HUDEP-2 (cell line): ENCODE results near the gene C1orf159.
"Not testable (repeated sequence)": the region's sequence is repeated elsewhere in the genome, so short reads cannot be mapped to it uniquely, and the experiment has no call there.

Source experiments
- DNase-seq, 76 experiments: peaks; one replicate each; lab custom pipeline; 2025; ENCODE audit not compliant: unreplicated experiment in 76 of 76; lab: John Stamatoyannopoulos, UW

Gene C1orf159

DNA sequence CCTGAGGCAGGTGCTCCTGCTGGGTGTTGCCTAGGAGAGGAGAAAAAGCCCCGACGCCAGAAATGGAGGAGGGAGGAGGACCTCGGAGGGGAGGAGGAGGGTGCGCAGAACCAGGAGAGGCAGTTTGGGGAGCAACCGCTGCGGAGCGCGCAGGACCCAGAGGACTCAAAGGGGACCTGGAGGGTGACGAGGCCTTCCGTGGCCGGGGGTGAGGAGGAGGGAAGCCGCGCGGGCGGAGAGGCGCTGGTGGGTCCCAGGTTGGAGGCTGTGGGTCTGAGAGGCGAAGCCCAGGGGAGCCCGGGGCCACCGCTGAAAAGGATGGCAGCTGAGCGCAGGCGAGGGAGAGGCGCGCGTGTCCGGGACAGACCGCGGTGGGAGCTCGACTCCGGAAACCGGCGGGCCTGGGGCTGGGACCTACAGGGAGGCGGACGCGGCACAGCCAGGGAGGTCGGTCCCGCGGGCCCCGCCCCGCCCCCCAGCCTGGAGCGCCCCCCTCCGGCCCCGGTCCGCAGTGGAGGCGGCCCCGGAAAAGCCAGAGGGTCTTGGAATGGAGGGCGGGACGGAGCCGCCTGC, 56.9 kb downstream of the C1orf159 start:
- peak in 2 of 76 experiments; percentile 38 to 47 for DNase-seq

DNA sequence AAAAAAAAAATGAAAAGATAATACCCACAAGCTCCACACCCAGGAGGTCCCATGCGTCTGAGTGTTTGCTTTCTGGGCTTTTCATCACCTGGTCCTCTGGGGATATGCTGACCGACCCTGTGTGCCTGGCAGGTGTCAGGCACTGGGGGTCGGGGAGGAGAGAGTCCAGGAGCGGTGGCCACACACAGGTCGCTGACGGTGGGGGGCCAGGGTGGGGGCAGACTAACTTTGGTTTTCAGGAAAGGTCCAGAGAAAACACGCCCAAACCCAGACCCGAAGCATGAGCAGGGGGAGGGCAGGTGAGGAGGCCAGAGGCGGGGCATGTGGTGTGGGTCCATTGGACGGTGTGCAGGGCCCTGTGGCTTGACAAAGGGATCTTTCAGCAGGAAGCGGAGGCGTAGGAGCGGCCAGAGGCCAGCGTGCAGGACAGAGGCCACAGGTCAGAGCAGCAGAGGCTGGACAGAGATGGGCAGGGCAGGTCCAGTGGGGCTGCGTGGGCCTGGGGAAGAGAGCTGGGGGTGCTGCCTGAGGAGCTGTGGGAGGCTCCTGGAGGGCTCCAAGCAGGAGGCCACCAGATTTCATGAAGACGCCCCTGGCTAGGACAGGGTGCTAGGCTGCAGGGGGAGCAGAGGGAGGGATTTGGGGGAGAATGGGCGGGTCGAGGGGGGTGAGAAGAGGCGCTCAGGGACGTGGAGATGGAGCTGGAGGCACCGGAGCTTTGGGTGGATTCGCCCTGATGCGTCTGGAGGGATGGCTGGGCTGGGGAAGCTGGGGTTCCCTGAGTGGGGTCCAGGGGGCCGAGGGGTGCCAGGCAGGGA, 57.6 kb downstream of the C1orf159 start:
- DNase-seq = no peak

DNA sequence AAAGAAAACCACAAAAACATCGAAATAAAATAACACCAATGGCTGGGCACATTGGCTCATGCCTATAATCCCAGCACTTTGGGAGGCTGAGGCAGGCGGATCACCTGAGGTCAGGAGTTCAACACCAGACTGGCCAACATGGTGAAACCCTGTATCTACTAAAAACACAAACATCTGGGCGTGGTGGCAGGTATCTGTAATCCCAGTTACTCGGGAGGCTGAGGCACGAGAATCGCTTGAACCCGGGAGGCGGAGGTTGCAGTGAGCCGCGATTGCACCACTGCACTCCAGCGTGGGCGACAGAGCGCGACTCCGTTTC, 58.2 kb downstream of the C1orf159 start:
- not testable (repeated sequence) for DNase-seq

DNA sequence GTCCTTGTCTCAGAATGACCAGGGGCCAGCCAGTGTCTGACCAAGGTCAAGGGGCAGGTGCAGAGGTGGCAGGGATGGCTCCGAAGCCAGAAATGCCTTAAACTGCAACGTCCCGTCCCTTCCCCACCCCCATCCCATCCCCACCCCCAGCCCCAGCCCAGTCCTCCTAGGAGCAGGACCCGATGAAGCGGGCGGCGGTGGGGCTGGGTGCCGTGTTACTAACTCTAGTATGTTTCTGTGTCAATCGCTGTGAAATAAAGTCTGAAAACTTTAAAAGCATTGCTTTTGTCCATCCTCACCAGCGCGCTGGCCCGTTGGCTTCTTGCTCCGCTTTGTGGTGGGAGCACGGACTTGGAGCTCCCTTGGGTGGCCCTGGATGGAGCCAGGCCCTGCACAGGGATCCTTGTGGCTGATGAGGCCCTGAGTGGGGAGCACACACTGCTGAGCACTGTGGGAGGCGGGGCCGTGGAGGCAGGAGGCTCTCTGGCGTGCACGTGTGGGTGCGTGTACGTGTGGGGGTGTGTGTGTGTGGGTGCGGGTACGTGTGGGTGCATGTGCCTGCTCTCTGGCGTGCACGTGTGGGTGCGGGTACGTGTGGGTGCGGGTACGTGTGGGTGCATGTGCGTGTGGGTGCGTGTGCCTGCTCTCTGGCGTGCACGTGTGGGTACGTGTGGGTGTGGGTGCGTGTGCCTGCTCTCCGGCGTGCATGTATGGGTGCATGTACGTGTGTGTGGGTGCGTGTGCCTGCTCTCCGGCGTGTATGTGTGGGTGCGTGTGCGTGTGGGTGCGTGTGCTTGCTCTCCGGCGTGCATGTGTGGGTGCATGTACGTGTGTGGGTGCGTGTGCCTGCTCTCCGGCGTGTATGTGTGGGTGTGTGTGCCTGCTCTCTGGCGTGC, 59.8 kb downstream of the C1orf159 start:
- DNase-seq = no peak

DNA sequence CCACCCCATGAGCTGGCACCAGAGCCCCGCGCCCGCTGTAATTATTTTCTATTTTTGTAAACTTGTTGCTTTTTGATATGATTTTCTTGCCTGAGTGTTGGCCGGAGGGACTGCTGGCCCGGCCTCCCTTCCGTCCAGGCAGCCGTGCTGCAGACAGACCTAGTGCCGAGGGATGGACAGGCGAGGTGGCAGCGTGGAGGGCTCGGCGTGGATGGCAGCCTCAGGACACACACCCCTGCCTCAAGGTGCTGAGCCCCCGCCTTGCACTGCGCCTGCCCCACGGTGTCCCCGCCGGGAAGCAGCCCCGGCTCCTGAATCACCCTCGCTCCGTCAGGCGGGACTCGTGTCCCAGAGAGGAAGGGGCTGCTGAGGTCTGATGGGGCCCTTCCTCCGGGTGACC, 60.9 kb downstream of the C1orf159 start:
- DNase-seq = no peak

DNA sequence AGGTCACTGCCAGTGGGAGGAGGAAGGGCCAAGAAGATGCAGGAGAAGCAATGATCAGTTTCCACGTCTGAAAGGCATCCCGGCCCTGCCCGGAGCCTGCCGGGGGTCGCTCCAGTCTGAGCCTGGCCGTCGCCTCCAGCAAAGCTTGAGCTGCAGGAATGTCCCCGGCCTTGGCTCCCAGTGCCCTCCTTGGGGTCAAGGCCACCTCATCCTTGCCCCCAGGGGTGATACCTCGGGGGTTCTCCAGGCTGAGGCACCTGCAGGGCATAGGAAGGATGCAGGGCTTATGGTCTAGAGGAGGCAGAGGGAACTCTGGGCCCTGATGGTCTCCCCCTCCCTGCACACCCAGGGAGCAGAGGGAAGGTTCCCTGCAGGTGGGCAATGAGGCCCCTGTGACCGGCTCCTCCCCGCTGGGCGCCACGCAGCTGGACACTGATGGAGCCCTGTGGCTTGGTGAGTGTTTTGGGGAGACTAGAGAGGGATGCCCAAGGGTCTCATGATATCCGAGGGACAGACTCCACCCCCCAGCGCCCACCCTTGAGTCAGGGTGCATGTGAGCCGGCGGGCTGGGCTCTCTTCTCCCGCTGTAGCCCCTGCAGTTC, 61.7 kb downstream of the C1orf159 start:
- no peak for DNase-seq

DNA sequence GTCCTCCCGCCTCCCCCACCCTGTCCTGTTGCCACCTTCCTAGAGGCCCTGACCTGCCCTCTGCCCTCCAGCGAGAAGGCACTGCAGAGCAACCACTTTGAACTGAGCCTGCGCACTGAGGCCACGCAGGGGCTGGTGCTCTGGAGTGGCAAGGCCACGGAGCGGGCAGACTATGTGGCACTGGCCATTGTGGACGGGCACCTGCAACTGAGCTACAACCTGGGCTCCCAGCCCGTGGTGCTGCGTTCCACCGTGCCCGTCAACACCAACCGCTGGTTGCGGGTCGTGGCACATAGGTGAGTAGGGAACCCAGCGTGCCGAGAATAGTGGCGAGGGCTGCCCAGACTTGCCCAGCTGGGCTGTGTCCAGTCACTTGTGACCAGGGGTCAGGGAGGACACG, 62.2 kb downstream of the C1orf159 start:
- DNase-seq = no peak

DNA sequence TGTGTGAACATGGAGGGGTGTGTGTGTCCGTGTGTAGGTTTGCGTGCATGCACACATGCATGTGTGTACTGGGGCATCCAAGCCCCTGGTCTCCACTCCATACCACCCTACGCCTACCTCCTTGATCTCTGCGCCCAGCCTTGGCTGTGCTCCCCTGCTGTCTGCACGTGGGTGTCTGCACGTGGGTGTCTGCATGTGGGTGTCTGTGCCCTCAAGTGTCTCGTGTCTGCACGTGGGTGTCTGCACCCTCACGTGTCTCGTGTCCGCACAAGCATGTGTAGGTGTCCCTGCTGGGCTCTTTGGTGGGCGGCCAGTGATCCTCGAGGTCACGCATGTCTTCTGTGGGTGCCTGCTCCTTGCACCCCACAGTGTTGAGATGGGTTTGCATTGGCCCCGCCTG, 62.9 kb downstream of the C1orf159 start:
- no peak for DNase-seq

DNA sequence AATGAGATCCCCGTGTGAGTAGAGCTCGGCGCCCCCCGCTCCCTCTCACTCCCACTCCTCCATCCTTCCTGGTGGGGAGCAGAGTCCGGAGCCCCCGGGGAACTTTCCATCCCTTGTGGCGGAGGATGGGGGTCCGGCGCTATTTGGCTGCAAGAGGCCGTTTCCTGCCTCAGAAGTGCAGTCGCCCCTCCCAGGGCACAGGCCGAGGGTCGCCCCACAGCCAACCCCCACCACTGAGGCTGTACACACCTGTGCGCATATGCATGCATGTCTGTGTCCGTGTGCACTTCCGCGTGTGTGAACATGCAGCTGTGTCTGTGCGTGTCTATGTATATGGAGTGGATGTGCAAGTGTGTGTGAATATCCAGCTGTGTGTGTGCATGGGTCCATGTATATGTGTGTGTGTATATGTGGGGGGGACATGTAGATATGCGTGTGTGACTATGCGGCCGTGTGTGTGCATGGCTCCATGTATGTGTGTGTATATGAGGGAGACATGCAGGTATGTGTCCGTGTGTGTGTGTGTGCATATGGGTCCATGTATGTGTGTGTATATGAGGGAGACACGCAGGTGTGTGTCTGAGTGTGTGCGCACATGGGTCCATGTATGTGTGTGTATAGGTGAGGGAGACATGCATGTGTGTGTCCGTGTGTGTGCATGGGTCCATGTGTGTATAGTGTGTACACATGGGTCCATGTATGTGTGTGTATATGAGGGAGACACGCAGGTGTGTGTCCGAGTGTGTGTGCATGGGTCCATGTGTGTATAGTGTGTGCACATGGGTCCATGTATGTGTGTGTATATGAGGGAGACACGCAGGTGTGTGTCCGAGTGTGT, 63.7 kb downstream of the C1orf159 start:
- no peak for DNase-seq

DNA sequence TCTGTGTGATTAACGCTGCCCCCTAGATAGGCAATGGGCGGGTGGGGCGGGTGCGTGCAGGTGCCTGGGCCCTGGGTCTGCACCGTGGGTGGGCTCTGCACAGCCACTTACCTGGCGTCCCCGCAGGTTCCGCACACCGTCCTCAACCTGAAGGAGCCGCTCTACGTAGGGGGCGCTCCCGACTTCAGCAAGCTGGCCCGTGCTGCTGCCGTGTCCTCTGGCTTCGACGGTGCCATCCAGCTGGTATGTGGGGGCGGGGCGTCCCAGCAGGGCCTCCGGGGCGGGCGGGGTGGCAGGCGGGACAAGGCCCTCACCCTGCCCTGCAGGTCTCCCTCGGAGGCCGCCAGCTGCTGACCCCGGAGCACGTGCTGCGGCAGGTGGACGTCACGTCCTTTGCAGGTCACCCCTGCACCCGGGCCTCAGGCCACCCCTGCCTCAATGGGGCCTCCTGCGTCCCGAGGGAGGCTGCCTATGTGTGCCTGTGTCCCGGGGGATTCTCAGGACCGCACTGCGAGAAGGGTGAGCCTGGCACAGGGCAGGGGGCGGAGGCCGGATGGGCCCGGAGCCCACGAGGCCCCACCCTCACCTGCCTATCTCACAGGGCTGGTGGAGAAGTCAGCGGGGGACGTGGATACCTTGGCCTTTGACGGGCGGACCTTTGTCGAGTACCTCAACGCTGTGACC, 64.6 kb downstream of the C1orf159 start:
- no peak for DNase-seq

DNA sequence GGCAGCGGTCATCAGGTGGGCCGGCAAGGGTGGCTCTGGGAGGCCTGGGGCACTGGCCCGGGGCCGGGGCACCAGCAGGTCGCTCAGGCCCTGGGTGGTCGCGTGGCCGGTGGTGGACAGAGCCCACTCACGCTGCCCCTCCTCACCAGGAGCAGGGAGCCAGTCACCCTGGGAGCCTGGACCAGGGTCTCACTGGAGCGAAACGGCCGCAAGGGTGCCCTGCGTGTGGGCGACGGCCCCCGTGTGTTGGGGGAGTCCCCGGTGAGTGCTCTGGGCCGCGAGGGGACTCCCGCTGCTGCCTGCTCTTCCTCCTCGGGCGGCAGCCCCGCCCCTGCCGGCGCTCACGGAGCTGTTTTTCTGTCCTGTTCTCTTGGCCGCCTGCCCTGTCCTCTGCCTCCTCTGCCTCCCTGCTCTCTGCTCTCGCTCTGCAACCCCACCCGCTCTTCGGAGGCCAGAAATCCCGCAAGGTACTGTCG, 65.3 kb downstream of the C1orf159 start:
- peak in 7 of 76 experiments; percentile 8 to 49 (median 23) for DNase-seq

DNA sequence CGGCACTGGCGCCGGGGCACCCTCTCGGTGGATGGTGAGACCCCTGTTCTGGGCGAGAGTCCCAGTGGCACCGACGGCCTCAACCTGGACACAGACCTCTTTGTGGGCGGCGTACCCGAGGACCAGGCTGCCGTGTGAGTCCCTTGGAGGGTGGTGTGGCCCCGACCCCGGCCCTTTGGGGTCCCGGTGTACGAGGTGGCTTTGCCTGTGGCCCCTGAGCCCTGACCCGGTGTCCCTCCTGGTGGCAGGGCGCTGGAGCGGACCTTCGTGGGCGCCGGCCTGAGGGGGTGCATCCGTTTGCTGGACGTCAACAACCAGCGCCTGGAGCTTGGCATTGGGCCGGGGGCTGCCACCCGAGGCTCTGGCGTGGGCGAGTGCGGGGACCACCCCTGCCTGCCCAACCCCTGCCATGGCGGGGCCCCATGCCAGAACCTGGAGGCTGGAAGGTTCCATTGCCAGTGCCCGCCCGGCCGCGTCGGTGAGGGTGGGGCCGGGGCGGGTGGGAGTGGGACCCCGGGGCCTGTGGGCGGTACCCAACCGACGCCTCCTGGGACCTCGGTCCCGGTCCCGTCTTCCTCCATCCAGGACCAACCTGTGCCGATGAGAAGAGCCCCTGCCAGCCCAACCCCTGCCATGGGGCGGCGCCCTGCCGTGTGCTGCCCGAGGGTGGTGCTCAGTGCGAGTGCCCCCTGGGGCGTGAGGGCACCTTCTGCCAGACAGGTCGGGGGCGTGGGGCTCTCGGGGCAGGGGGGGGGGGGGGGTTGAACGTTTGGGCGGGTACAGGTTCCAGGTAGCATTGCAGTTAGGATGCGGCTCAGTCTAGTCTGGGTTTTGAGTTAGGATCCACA, 66.3 kb downstream of the C1orf159 start:
- no peak for DNase-seq

DNA sequence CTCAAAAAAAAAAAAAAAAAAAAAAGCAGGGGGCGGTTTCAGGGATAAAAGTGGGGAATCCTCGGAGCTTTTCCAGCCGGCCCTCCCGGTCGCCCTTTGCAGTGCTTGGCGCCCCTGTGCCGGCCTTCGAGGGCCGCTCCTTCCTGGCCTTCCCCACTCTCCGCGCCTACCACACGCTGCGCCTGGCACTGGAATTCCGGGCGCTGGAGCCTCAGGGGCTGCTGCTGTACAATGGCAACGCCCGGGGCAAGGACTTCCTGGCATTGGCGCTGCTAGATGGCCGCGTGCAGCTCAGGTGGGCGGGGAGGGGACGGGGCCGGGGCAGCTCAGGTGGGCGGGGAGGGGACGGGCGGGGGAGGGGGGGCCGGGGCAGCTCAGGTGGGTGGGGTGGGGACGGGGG, 67.1 kb downstream of the C1orf159 start:
- DNase-seq = no peak

DNA sequence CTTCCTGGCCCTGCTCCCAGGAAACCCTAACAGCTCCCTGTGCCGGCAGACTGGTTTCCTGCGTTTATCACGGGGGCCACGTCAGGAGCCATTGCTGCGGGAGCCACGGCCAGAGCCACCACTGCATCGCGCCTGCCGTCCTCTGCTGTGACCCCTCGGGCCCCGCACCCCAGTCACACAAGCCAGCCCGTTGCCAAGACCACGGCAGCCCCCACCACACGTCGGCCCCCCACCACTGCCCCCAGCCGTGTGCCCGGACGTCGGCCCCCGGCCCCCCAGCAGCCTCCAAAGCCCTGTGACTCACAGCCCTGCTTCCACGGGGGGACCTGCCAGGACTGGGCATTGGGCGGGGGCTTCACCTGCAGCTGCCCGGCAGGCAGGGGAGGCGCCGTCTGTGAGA, 67.9 kb downstream of the C1orf159 start:
- no peak for DNase-seq

DNA sequence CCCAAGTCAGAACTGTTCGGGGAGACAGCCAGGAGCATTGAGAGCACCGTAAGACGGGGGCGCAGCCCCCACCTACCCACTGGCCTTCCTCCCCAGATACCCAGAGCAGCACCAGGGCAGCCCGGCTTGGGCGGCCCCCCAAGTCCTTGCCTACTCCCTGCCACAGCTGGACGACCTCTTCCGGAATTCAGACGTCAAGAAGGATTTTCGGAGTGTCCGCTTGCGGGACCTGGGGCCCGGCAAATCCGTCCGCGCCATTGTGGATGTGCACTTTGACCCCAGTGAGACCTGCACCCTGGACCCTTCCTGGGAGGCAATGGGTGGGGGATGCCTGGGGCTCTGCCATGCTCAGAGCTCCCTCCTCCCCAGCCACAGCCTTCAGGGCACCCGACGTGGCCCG, 68.5 kb downstream of the C1orf159 start:
- DNase-seq = no peak

DNA sequence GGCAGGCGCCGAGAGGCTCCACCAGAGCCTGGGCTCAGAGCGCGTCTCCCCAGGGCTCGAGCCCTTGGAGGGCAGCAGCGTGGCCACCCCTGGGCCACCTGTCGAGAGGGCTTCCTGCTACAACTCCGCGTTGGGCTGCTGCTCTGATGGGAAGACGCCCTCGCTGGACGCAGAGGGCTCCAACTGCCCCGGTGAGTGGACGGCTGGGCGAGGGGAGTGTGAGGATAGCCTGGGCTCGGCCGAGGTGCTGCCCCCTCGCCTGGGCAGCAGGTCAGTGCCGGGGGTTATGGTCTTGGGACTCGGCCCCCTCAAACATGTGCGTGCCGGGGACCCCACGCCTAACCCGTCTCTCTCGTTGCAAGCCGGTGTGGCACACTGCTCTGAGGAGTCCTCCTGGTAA, 69.1 kb downstream of the C1orf159 start:
- DNase-seq = no peak

DNA sequence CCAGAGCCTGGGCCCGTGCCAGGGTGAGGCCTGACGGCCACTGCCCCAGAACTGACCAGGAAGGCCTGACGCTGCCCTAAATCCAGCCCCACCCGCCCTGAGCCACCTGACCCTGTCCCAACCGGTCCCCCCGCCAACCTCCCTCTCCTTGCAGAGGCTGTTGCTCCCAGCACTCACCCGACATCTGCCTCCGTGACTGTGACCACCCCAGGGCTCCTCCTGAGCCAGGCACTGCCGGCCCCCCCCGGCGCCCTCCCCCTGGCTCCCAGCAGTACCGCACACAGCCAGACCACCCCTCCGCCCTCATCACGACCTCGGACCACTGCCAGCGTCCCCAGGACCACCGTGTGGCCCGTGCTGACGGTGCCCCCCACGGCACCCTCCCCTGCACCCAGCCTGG, 69.6 kb downstream of the C1orf159 start:
- no peak for DNase-seq

DNA sequence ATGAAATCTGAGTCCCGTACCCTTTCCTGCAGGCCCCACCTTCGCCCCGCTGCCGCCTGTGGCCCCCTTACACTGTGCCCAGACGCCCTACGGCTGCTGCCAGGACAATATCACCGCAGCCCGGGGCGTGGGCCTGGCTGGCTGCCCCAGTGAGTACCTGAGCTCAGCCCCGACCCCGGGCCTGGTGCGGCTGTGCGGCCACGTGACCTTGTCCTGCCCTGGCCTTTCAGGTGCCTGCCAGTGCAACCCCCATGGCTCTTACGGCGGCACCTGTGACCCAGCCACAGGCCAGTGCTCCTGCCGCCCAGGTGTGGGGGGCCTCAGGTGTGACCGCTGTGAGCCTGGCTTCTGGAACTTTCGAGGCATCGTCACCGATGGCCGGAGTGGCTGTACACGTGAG, 70.8 kb downstream of the C1orf159 start:
- DNase-seq = no peak
